HUDEP-2 (cell line): ENCODE measurements around the gene PPM1D.
A peak's percentile ranks its signal among the peaks of the same experiment; 100 is the strongest.

ENCODE experiments used
- DNase-seq, 76 experiments: peaks; one replicate each; lab custom pipeline; 2025; ENCODE audit not compliant: unreplicated experiment in 76 of 76; lab: John Stamatoyannopoulos, UW

Gene PPM1D

DNA sequence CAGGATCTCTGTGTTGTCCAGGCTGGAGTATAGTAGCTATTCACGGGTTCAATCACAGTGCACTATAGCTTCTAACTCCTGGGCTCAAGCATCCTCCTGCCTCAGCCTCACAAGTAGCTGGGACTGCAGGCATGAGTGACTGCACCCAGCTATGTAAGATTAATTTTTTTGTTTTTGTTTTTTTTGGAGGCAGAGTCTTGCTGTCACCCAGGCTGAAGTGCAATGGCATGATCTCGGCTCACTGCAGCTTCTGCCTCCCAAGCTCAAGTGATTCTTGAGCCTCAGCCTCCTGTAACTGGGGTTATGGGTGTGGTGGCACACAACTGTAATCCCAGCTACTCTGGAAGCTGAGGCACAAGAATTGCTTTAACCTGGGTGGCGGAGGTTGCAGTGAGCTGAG lies 15.8 kb downstream of the PPM1D start:
- no peak for DNase-seq

DNA sequence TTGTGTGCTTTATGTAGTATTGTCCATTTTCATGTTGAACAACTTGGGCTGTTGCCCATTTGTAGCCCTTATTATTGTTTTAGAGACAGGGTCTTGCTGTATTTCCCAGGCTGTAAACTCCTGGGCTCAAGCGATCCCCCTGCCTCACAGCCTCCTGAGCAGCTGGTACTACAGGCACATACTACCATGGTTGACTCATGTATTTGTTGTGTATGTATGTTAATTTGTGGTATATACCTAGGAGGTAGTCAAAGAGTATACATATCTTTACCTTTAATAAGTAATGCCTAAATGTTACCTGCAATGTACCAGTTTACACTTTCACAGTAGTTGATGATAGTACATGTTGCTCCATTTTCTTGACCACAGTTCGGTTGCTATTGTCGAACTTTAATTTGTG lies 18.1 kb downstream of the PPM1D start:
- no peak for DNase-seq

DNA sequence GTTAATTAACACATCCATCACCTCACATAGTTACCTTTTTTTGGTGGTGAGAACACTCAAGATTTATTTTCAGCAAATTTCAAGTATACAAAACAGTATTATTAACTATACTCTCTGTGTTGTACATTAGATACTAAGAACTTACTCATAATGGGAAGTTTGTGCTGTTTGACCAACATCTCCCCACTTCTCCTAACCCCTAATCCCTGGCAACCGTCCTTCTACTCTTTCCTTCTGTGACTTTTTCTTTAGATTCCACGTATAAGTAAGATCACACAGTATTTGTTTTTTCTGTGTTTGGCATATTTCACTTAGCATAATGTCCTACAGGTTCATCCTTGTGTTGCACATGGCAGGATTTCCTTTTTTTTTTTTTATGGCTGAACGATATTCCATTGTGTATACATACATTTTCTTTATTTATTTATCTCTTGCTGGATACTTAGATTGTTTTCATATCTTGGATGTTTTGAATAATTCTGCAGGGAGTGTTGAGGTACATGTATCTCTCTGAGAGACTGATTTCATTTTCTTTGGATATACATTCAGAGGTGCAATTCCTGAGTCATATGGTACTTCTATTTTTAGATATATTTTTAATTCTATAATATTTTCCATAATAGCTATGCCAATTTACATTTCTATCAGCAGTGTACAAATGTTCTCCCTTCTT lies 19.0 kb downstream of the PPM1D start:
- DNase-seq = no peak

DNA sequence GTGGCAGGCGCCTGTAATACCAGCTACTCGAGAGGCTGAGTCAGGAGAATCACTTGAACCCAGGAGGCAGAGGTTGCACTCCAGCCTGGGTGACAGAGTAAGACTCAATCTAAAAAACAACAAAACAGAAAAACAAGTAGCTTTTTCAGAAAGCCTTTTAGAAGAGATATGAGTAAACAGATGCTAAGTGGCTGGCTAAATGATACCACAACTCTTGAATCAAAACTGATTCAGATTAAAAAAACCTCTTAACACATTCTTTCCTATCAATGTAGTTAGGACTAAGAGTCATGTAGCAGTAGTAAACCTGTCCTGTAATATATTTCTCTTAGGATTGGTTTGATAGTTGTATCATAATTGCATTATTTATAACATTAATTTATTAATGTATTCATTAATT lies 23.0 kb downstream of the PPM1D start:
- DNase-seq = no peak

DNA sequence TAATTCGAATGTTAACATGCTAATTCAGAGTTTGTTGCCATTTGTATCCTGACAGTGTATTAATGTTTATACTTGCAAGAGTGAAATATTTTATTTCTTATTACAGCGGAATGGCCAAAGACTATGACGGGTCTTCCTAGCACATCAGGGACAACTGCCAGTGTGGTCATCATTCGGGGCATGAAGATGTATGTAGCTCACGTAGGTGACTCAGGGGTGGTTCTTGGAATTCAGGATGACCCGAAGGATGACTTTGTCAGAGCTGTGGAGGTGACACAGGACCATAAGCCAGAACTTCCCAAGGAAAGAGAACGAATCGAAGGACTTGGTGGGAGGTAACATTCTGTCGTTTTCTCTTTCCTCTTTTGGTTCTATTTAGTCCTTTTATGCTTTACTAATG lies 23.4 kb downstream of the PPM1D start:
- DNase-seq = no peak

DNA sequence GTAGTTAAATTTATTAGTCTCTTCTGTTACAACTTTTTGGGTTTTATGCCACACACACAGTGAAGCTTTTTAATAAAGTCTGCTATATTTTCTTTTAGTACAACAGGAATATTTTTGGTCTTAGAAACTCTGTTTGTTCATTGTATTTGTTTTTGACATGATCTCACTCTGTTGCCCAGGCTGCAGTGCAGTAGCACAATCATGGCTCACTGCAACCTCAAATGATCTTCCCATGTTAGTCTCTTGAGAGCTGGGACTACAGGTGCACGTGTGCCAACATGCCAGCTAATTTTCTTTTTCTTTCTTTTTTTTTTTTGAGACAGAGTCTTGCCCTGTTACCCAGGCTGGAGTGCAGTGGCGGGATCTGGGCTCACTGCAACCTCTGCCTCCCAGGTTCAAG lies 27.1 kb downstream of the PPM1D start:
- DNase-seq = no peak

DNA sequence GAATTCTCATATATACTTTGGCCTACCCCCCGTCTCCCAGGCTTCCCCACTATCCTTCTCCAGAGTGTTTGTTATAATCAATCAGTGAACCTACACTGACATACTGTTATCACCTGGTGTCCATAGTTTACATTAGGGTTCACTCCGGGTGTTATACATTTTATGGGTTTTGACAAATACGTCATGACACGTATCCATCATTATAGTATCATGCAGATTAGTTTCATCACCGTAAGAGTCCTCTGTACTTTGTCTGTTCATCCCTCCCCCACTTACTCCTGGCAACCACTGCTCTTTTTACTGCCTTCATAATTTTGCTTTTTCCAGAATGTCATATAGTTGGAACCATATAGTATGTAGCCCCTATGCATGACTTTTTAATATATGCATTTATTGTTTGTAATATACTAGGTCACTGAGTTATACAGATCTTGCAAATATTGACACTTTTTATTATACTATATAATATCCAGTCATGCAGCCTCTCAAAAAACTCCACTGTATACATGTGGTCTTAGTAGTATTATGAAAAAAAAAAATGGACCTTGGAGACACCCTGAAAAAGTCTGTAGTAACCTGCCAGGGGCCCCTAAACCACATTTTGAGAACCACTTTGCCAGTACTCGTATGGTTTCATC lies 28.4 kb downstream of the PPM1D start:
- no peak for DNase-seq

DNA sequence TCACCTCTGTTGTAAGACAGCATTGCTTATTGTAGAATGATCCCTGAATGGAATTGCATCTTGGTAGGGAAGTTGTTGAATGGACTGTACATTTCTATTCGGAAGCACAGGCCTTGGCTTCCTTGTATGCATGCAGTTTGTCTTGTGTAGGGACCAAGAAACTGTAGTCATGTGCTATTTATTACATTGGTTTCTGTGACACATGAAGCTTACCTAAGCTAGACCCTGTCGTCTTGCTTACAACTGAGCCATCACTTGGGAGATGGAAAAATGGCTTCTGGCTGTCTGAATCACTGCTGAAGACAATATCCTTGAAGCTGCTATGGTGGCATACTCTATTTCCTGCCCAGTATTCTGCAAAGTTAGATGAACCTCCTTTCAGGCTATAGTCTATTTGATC lies 29.1 kb downstream of the PPM1D start:
- DNase-seq = no peak

DNA sequence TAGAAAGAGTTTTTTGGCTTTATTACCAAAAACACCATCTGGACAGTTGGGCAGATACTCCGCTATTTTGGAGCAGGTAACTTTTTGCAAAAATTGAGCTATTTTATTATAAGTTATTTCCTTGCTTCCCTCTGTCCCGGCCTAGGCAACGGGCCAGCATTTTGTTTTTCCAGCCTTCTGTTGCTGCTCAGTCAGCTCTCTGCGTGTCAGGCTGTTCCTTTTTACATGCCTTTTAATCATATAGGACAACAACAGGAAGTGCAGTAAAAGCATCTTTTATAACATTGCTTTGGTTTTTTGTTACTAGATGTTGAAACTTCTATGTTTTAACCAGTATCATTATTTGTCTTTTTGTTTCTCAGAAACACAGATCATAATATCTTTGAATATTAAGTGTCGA lies 30.4 kb downstream of the PPM1D start:
- no peak for DNase-seq

DNA sequence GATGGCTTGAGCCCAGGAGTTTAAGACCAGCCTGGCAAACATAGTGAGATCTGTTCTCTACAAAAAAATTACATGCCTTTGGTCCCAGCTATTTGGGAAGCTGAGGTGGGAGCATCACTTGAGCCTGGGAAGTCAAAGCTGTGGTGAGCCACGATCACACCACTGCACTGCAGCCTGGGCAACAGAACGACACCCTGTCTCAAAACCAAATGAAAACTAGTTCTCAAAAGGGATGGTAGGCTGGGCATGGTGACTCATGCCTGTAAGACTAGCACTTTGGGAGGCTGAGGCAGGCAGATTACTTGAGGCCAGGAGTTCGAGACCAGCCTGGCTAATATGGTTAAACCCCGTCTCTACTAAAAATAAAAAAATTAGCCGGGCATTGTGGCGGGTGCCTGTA lies 31.1 kb downstream of the PPM1D start:
- no peak for DNase-seq

DNA sequence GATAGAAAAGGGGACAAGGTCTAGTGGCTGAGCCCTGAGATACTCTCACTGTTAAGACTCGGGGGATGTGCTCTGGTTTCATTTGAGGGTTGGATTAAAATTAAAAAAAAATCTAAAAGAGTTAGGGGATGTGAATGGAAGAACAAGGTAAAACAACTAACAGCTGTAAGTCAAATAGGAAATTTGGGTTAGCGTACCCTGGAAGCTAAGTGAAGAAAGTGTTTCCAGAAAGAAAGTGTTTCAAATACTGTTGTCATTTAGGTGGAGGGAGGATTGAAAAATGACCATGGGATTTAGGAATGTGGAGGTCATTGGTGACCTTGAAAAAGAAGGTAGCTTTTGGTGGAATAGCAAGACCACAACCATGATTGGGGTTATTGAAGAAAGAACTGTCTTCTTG lies 37.7 kb downstream of the PPM1D start:
- no peak for DNase-seq

DNA sequence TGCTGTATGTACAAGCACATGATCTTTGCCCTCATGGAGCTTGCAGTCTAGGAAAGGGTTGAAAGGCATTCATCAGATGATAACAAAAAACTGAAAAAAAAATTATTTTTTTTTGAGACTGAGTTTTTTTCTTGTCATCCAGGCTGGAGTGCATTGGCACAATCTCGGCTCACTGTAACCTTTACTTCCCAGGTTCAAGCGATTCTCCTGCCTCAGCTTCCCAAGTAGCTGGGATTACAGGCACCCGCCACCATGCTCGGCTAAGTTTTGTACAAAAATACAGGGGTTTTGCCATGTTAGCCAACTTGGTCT lies 39.0 kb downstream of the PPM1D start:
- no peak for DNase-seq

DNA sequence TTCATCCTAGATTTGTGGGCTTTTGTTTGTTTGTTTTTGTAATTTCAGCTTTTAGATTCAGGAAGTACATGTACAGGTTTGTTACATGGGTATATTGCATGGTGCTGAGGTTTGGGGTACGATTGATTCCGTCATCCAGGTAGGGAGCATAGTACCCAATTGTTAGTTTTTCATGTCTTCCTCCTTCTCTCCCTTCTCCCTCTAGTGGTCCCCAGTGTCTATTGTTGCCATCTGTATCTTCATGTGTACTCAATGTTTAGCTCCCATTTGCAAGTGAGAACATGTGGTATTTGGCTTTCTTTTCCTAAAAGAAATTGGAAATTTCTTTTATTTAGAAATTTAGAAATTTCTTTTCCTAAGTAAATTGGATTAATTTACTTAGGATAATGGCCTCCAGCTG lies 40.5 kb downstream of the PPM1D start:
- DNase-seq = peak in 1 of 76 experiments; percentile 2

DNA sequence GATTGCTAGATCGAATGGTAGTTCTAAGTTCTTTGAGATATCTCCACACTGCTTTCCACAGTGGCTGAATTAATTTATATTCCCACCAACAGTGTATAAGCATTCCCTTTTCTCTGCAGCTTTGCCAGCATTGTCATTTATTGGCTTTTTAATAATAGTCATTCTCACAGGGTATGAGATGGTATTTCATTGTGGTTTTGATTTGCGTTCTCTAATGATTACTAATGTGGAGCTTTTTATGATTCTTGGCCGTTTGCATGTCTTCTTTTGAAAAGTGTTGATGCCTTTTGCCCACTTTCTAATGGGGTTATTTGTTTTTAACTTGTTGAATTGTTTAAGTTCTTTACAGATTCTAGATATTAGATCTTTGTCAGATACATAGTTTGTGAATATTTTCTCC lies 41.1 kb downstream of the PPM1D start:
- no peak for DNase-seq

DNA sequence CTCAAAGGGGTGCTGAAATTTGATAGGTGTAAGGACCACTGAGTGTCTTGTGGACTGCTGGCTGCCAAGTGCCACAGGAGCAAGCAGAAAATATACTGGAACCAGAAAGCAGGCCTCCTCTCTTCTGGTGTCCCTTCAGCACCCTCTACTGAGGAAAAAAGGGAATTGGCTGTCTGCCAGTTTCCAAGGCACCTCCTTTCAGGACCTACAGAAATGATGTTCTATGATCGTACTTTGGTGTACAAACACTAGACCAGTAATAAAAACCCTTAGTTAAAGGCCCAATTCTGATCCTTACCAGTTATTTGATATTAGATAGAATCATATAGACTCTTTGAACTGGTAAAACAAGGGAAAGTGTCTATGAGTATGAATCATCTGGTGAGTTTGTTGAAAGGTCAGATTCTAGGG lies 41.8 kb downstream of the PPM1D start:
- DNase-seq = peak in 72 of 76 experiments; percentile 8 to 88 (median 62)

DNA sequence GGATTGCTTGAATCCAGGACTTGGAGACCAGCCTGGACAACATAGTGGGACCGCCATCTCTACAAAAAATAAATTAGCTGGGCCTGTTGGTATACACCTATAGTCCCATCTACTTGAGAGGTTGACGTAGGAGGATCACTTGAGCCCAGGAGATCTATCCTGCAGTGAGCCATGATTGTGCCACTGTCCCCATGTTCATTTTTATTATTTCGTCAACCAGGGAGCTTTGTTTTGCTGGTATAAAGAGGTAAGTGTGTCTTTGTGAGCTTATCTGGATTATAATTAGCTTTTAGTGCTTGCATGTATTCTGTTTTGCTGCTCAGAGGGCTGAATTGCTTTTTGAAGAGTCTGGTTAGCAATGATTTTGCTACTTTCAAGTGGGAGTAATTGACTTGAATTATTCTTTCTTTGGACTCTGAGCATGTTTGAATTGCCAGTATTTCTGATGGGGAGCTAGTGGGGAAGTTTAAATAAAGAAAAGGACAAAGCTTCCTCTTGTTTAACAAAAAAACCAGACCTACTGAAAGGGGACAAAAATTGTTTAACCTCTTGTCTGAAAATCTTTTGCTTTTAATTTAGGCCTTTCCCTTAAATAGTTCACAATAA lies 46.0 kb downstream of the PPM1D start:
- DNase-seq = no peak

DNA sequence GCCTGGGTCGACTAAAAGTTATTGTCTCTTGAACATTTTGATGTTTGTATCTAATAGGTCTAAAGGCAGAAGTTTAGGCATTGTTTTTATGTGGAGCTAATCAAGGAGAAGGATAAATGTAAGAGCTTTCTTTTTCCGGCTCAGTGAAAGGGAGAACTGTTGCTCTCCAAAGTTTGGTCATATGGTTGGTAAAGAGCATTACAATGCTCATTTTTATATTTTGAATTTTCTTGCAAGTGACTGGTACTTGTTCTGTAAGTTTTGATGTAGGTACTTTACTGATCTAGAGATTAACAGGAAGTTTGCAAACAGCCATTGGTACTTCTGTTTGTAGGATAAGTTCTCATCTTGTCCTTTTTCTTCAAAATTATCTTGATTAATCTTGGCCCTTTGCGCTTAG lies 46.7 kb downstream of the PPM1D start:
- DNase-seq = no peak

DNA sequence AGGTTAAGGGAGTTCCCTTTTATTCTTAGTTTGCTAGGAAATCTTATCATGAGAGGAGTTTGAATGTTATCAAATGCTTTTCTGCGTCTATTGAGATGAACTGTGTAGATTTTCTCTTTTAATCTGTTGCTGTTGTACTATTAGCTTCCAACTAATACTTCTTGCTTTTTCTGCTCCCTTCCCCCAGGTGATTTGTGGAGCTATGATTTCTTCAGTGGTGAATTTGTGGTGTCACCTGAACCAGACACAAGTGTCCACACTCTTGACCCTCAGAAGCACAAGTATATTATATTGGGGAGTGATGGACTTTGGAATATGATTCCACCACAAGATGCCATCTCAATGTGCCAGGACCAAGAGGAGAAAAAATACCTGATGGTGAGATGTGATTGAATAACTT lies 47.7 kb downstream of the PPM1D start:
- DNase-seq = no peak

DNA sequence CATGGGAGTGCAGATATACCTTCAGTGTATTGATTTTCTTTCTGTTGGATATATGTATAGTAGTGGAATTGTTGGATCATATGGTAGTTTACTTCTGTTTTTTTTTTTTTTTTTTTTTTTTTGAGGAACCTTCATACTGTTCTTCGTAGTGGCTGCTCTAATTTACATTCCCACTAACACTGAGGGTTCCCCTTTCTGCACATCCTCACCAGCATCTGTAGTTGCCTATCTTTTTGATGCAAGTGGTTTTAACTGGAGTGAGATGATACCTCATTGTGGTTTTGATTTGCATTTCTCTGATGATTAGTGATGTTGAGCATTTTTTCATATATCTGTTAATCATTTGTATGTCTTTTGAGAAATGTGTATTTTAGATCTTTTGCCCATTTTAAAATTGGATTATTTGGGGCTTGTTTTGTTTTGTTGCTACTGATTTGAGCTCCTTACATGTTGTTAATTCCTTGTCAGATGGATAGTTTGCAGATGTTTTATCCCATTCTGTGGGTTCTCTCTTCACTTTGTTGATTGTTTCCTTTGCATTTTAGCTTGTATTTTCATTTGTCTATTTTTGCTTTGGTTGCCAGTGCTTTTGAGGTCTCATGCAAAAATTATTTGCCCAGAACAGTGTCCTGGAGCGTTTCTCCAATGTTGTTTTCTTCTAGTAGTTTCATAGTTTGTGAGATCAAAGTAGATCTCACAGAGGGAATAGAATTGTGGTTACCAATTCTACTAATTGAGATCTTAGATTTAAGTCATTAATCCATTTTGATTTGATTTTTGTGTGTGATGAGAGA lies 52.7 kb downstream of the PPM1D start:
- no peak for DNase-seq

DNA sequence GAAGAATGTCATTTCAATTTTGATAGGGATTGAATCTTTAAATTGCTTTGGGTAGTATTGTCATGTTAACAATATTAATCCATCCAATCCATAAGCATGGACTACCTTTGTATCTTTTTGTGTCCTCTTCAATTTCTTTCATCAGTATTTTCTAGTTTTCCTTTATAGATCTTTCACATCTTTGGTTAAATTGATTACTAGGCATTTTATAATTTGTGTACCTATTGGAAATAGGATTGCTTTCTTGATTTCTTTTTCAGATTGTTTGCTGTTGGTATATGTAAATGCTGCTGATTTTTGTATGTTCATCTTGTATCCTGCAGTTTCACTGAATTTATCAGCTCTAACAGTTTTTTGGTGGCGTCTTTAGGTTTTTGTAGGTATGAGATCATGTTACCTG lies 53.6 kb downstream of the PPM1D start:
- no peak for DNase-seq

DNA sequence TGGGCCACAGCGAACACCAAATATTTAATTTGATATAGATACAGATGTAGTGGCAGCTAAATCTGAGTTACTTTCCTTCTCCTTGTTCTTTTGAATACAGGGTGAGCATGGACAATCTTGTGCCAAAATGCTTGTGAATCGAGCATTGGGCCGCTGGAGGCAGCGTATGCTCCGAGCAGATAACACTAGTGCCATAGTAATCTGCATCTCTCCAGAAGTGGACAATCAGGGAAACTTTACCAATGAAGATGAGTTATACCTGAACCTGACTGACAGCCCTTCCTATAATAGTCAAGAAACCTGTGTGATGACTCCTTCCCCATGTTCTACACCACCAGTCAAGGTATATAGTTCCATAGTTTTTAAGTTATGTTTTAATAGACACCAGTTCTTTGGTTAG lies 56.5 kb downstream of the PPM1D start:
- DNase-seq = peak in 30 of 76 experiments; percentile 1 to 58 (median 14)

DNA sequence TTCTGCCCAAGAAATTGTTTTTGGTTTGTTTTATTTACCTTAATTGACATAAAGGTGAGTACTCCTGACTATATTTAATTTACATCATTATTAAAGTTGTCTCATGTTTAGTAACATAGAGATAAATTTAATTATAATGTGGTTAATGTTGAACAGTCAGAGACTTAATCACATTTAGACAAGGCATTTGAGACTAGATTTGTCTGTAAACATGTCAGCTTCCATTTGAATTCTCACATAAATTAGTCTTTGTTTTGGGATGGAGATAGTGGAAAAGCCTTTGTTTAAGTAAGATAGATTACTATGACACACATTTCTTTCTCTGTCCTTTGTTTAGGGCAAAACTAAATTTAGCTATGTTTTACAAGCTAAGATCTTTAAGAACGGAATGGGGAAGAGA lies 59.2 kb downstream of the PPM1D start:
- no peak for DNase-seq
